NT2/D1 (cell line): Measurements from ENCODE around the gene EXTL1.

Experiments
- SUZ12 ChIP-seq: IDR thresholded peaks from 2 replicates; pipeline ENCODE4 v1.6.1; 2011; ENCODE audit not compliant: insufficient read length, insufficient read depth; ENCODE audit errors: extremely low read depth
- YY1 ChIP-seq: IDR thresholded peaks from 2 replicates; pipeline ENCODE4 v1.6.1; 2011; ENCODE audit not compliant: insufficient read length, insufficient read depth

DNA sequence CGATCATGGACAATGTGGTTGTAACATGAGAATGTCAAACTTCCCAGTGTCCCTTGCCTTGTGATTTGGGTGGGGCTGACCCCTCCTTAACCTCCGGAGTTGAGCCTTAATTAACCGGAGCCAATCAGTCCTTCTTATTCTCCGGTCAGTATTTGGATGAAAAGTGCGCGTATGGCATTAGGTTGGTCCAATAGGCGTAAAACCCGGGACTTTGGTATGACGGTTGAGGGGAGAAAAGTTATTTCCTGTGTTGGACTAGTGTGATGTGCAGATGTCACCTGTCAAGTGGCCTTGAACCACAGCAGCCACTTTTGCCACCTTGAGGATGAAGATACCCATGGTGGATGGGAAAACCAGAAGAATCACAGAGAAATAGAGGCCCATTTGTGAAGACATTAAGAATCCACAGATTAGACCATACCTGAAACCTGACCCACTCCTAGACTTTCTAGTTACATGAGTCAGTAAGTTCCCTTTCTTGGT is 28.8 kb upstream of the EXTL1 start:
- no peak for TF ChIP-seq SUZ12
- no peak for TF ChIP-seq YY1
